HG02798 (cell line): Measurements from ENCODE around the gene ONECUT3.
"Not testable (repeated sequence)": the region's sequence is repeated elsewhere in the genome, so short reads cannot be mapped to it uniquely, and the experiment has no call there.

Experiments used
- ATAC-seq: cut with Tn5 transposase; IDR thresholded peaks from one replicate; pipeline ENCODE4 v1.9.1; 2021; ENCODE audit warnings: mild to moderate bottlenecking; ENCODE audit not compliant: unreplicated experiment, poor library complexity

The ONECUT3 gene

GRCh38 chr19:1754636-1755466, 1.5 kb downstream of the ONECUT3 start:
- no peak for ATAC-seq

GRCh38 chr19:1755467-1756171, 2.3 kb downstream of the ONECUT3 start:
- no peak for ATAC-seq

GRCh38 chr19:1756264-1756663, 3.0 kb downstream of the ONECUT3 start:
- ATAC-seq = no peak

DNA sequence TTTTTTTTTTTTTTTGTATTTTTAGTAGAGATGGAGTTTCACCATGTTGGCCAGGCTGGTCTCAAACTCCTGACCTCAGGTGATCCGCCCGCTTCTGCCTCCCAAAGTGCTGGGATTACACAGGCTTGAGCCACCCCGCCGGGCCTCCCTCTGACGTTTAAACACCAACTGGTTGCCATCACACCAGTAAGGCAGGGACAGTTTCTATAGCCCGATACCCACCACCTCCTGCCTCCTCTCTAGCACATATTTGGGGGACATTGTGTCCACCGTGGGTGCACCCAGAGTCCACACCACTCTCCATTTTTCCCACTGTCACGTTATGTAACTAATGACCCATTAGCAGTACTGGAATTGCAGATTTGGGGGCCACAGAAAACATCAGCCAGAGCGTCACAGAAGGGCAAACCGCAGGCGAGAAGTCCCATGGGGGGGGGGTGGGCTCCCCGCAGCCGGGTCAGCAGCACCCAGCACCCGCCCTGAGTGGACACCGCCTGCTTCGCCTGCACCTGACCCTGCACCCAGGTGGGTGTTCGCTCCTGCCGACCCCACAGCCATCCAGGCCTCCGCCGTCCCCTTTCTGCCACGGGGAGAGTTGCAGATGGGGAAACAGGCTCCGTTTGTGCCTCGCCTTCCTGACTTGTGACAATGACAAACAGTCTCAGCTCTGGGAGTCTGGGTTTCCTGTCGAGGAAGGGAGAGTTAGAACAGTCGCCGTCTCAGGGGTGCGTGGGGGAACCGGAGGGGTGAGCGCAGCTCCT, 3.6 kb downstream of the ONECUT3 start:
- no peak for ATAC-seq

DNA sequence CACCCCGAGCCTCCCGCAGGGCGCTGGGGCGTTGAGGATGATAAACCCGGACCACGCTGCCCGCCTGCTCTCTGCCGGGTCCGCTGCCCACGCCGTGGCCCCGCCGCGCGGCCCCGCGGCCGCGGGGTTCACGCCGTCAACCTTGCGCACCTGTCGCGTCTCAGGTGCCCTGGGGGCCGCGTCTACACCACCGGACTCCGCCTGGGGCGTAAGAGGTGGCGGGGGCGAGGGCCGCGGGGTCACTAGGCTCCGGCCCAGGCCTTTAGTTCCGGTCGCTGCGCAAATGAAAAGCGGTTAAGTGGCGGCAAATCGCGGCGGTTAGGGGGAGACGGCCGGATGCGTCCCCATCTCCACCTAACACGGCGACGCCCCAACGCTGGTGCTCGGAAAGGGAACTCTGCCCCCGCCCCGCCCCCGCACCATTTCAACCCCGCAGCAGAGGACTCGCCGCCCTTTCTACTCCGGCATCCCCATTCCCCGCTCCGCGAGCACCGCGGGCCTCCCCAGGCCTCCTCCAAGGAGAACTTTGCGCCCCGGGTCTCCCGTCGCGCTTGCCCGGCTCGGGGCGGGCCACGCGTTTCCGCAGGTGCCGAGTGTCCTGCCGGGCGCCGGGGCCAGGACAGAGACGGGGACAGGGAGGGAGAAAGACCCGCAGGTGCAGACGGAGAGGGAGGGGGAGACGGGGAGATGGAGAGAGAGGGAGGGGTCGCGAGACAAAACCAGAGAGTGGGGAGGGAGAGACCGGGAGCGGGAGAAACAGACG, 4.3 kb downstream of the ONECUT3 start:
- ATAC-seq = no peak

- ATAC-seq = no peak
These were observed 4.9 kb downstream of the ONECUT3 start for GRCh38 chr19:1758231-1758577.

DNA sequence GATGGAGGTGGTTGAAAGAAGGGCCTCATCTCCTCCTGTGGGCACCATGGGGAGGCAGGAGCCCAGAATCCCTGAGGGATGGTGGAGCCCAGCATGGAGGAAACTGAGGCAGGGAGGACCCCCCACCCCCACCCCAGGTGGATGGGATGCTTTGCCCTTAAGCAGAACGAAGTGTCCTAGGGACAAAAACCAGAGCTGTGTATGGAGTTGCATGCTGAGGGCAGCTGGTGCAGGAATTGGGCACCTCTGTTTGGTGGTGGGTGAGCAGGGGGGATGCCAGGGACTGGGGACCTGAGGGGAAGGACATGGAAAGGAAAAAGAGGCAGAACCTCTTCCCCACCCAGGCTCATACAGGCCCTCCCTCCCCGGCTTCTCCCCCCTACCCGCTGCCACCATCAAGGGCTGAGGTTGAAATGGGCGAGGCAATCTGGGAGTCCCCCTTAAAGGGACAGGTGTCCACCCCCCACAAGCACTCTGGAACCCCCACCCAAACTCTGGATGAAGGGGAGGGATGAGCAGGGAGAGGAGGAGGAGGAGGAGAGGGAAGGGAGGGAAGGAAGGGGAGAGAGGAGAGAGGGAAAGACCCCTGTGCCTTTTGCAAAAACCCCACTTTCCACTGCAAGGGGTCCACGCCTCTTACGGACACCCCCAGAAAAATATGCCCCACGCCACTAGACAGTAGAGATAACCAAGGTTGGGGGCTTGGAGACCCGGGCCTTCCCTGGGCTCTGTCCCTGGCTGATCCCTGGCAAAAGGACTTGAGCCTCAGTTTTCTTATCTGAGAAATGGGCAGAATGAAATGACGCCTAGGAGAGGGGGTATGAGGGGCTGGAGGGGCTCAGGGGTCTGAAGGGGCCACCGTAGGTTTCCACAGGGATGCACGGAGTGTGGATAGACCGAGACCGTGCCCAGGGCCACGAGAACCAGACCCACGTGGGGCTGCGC, 5.9 kb downstream of the ONECUT3 start:
- no peak for ATAC-seq

DNA sequence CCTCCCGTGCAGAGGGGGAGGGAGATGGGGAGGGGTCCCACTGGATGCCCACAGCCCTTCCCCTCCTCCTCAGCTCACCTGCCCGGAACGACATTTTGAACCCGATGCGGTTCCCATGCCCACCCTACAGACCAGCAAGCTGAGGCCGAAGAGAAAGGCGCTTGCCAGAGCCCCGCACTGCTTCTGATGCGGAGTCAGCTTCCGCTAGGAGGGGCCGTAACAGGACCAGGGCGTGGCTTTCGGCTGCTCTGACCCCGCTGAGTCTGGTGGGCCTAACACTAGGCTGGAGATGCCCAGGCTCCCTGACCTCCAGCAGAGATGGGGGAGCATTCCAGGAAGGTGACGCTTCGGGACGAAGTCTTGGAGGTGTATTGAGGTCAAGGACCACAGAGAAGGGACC, 6.7 kb downstream of the ONECUT3 start:
- ATAC-seq = no peak

DNA sequence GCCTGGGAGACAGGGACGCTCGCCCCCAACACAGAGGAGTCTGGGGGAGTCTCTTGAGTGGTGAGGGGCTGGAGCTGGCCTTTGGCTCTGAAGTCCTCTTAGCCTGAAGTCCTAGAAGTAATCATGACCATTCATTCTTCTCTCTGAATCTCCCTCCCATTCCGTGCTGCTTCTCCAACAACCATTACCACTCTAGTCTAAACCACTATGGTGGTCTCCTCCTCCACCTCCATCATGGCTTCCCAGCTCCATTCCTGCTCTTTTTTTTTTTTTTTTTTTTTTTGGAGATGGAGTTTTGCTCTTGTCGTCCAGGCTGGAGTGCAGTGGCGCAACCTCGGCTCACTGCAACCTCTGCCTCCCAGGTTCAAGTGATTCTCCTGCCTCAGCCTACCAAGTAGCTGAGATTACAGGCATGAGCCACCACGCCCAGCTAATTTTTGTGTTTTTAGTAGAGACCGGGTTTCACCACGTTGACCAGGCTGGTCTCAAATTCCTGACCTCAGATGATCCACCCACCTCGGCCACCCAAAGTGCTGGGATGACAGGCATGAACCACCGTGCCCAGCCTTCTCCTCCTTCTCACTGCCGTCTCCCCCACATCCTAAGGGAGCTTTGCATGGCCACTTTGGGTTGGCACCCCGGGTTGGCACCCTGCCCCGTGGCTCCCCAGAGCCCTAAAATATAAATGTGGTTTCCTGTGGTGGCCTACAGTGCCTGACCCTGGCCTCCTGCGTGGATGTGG, 7.7 kb downstream of the ONECUT3 start:
- ATAC-seq = not testable (repeated sequence)

DNA sequence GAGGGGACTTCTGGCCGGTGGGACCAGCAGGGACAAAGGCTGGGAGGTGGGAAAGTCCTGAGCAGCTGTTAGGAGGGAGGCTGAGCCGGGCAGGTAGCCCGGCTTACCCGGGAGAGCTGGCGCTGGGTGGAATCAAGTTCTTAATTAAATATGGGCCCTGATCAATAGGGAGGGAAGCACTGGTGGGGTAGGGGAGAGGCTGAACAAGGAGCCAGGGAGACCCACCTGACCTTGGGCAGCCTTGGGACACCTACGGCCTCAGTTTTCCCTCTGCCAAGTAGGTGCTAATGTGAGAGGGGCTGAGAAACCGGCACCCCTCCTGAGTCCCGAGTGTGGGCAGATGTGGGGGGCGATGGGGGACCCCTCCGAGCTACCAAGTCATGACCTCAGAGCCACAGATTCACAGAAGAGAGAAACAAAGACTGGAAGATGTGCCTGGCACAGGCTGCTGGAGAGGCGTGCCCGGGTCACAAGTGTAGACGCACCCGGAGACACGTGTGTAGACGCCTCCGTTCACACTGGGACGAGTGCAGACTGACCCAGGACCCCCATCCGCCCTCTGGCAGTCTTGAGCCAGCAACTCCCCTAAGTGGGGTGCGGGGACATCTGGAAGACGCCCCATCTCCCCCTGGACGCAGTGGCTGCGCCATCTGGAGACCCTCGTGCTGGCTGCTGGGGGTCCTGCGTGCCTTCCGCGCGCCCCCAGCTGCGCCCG, 8.4 kb downstream of the ONECUT3 start:
- no peak for ATAC-seq

- no peak for ATAC-seq
These were observed 9.2 kb downstream of the ONECUT3 start for GRCh38 chr19:1762243-1763117.

DNA sequence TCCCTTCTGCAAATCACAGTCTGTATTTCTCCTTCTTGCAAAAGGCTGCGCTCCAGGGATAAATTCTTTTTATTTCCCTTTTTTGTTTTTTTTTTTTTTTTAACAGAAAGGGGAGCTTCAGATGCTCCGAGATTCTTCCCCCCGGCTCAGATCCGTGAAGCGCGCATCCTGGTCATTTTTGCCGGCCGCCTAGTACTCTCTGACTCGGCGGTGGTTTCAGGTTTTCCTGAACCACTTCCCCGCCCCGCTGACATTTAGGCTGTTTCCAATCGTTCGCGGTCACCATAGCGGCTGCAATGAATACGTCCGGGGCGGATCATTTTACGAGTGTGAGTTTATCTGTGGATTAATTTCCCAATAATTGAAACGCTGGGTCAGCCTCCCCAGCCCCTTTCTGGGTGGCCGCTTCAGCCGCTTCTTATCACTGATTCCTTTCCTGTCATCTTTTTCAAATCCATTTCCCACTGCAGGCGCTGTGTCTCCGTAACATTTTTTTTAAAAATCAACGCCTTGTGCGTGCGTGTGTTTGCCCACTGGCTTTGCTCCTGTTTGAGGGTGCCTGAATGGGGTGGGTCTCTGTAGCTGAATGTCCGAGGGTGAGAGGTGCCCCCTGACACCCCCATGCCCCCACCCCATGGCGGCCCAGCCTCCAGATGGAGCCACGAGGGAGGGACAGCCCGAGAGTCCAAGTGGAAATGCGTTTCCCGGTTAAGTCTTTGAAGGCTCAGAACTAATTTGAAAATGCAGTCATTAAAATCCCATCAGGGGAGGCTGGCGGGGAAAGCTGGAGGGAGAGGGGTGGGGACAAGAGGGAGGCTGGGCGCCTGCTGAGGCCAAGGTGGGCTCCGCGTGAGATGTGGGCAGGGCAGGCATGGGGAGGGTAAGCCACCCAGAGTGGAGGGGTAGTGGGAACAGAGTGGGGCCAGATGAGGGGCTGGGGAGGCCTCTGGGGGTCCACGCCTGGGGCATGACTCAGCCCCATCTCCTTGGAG, 10.6 kb downstream of the ONECUT3 start:
- no peak for ATAC-seq

- ATAC-seq = no peak
These were observed 11.4 kb downstream of the ONECUT3 start for GRCh38 chr19:1764729-1765128.

GRCh38 chr19:1765232-1765903, 12.1 kb downstream of the ONECUT3 start:
- no peak for ATAC-seq
